Chondrocyte (in vitro differentiated cells): Measurements from ENCODE around the gene ANKRD11. TPM values are rescaled to one million over a fixed set of nuclear protein-coding genes. Genes with fewer than 3 reads are reported as not detected.

Source experiments
- DNase-seq: peaks from one replicate; pipeline ENCODE4 v3.0.0; 2021; ENCODE audit warnings: mixed read lengths, low spot score
- H3K27ac Mint-ChIP-seq: one replicate; pipeline ENCODE4 v1.8.0; 2021; ENCODE audit warnings: mild to moderate bottlenecking, moderate library complexity, mixed read lengths; ENCODE audit not compliant: unreplicated experiment
- H3K27me3 Mint-ChIP-seq: 2 replicates; pipeline ENCODE4 v1.8.0; 2021; ENCODE audit warnings: low read depth, mixed read lengths
- H3K36me3 Mint-ChIP-seq: 2 replicates; pipeline ENCODE4 v1.8.0; 2021; ENCODE audit warnings: low read depth, mixed read lengths
- H3K4me1 Mint-ChIP-seq: 2 replicates; pipeline ENCODE4 v1.8.0; 2021; ENCODE audit warnings: low read depth, mild to moderate bottlenecking, mixed read lengths
- H3K4me3 Mint-ChIP-seq: one replicate; pipeline ENCODE4 v1.8.0; 2021; ENCODE audit warnings: mild to moderate bottlenecking, moderate library complexity, mixed read lengths; ENCODE audit not compliant: unreplicated experiment
- H3K9me3 Mint-ChIP-seq: 2 replicates; pipeline ENCODE4 v1.8.0; 2021; ENCODE audit warnings: low read depth, mixed read lengths
- CTCF ChIP-seq: fragments of 200-600 bp; sonication (generic); IDR thresholded peaks from 2 replicates; pipeline ENCODE4 v1.5.0; 2021; ENCODE audit warnings: antibody characterized with exemption, mild to moderate bottlenecking, moderate library complexity
- total RNA-seq: library from RNA; stranded (reverse); gene quantifications from 3 replicates; pipeline ENCODE4 v1.2.1, GENCODE V29; 2021

The ANKRD11 gene
- total RNA-seq, 1 donor from 2014 or later, result 180 TPM

GRCh38 chr16:89478576-89479221, 11.7 kb downstream of the ANKRD11 start:
- Mint-ChIP-seq H3K36me3 (no peaks in the 10 kb centered on the region), H3K27ac (peak overlapping the region; percentile 93), H3K9me3 (no peaks in the 10 kb centered on the region), H3K4me1 (peaks cover 78% of the 10 kb centered on the region), H3K4me3 (peak overlapping the region; percentile 34), H3K27me3 (no peaks in the 10 kb centered on the region)
- no peak for TF ChIP-seq CTCF
- DNase-seq, result no peak

- TF ChIP-seq CTCF, result no peak
- no peak overlapping the region for H3K27ac Mint-ChIP-seq
- H3K4me1 Mint-ChIP-seq, result peaks cover 78% of the 10 kb centered on the region
- H3K36me3 Mint-ChIP-seq, result no peaks in the 10 kb centered on the region
- no peak overlapping the region for H3K4me3 Mint-ChIP-seq
- no peak for DNase-seq
- H3K9me3 Mint-ChIP-seq, result no peaks in the 10 kb centered on the region
- no peaks in the 10 kb centered on the region for H3K27me3 Mint-ChIP-seq
Measured at GRCh38 chr16:89476811-89477261, 13.5 kb downstream of the ANKRD11 start.

- Mint-ChIP-seq H3K27me3 (no peaks in the 10 kb centered on the region), H3K4me3 (no peak overlapping the region), H3K27ac (no peak overlapping the region), H3K4me1 (peaks cover 78% of the 10 kb centered on the region), H3K9me3 (no peaks in the 10 kb centered on the region), H3K36me3 (no peaks in the 10 kb centered on the region)
- DNase-seq, result no peak
- TF ChIP-seq CTCF, result no peak
Measured at GRCh38 chr16:89476379-89476778, 14.0 kb downstream of the ANKRD11 start.

GRCh38 chr16:89475144-89475543, 15.2 kb downstream of the ANKRD11 start:
- Mint-ChIP-seq H3K9me3 (no peaks in the 10 kb centered on the region), H3K27me3 (no peaks in the 10 kb centered on the region), H3K4me1 (peaks cover 81% of the 10 kb centered on the region), H3K27ac (peak overlapping the region; percentile 52), H3K36me3 (no peaks in the 10 kb centered on the region), H3K4me3 (no peak overlapping the region)
- no peak for DNase-seq
- TF ChIP-seq CTCF, result no peak

GRCh38 chr16:89473791-89474414, 16.5 kb downstream of the ANKRD11 start:
- H3K4me1 Mint-ChIP-seq, result peaks cover 76% of the 10 kb centered on the region
- no peak for TF ChIP-seq CTCF
- H3K27ac Mint-ChIP-seq, result peak overlapping the region; percentile 28
- no peaks in the 10 kb centered on the region for H3K9me3 Mint-ChIP-seq
- H3K4me3 Mint-ChIP-seq, result no peak overlapping the region
- DNase-seq, result peak; percentile 6
- no peaks in the 10 kb centered on the region for H3K27me3 Mint-ChIP-seq
- H3K36me3 Mint-ChIP-seq, result no peaks in the 10 kb centered on the region
